ENCODE data around the gene PDZRN3. TPM values are rescaled to one million over a fixed set of nuclear protein-coding genes. Genes with fewer than 3 reads are reported as not detected.

PDZRN3 gene
- polyA plus RNA-seq, 12 donors, result 71.1 to 111 (median 87.2) TPM; not detected in 1

DNA sequence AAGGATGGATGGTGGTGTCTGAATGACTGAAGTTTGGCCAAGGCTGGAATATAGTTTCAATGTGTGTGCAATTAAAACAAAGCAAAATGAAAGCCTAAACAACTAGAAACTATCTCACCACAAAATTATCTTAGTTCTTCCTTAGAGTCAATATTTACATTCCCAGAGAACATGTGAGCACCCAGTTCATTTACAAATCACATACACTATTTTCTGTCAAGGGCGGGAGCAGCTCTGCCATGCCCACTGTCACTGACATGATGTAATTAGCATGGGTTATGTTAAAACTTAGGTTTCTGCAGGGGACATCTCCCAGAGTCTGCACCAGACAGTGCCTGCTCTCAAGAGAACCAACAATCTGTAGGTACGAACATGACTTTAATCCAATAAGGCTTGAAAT, 65.0 kb downstream of the PDZRN3 start:
- no peak for DNase-seq

DNA sequence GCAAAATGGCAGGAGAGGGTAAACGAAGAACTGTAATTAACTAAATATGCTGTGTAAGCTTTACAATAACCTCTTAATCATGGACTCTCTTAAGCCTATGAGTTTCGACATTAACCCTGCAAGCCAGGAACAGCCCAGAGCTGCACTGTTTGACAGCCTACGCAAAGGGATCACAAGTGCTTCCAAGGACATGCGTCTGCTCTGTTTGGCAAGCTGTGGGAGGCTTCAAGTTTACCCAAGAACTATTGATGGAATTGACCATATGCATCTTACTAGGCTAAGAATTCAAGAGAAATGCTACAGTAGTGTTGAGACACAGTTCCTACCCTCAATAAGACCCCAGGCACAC, 66.0 kb downstream of the PDZRN3 start:
- no peak for DNase-seq

DNA sequence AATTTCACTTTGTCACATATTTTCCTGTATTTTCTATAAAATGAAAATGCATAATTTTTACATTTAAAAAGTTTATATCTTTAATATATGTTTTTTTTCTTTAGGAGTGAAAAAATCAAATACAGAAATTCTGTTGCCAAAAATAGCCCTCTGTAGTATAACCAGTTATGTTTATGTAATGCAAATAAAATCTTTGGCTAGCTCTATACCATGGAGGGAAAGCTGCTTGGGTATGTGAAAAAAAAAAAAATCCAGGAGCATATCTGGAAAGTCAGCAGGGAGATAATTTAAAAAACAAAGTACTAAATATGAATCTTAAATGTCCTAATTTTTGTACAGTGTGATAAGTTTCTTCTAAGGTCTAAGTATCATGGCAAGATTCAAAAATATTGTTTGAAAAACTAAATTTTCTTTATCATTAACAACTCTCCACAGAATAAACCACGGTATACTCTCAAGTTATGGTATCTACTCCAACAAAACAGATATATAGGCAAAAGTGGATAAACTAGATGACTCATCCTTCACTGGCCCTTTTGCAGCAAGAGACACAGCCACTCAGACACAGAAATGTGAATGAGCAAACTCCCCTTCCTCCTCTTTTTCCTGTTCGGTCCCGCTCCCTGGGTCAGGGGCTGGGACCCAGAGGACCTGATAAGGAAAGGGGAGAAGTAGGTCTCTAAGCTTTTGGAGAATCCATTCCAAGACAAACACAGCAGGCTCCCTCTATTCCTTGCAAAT, 66.6 kb downstream of the PDZRN3 start:
- DNase-seq, result no peak

DNA sequence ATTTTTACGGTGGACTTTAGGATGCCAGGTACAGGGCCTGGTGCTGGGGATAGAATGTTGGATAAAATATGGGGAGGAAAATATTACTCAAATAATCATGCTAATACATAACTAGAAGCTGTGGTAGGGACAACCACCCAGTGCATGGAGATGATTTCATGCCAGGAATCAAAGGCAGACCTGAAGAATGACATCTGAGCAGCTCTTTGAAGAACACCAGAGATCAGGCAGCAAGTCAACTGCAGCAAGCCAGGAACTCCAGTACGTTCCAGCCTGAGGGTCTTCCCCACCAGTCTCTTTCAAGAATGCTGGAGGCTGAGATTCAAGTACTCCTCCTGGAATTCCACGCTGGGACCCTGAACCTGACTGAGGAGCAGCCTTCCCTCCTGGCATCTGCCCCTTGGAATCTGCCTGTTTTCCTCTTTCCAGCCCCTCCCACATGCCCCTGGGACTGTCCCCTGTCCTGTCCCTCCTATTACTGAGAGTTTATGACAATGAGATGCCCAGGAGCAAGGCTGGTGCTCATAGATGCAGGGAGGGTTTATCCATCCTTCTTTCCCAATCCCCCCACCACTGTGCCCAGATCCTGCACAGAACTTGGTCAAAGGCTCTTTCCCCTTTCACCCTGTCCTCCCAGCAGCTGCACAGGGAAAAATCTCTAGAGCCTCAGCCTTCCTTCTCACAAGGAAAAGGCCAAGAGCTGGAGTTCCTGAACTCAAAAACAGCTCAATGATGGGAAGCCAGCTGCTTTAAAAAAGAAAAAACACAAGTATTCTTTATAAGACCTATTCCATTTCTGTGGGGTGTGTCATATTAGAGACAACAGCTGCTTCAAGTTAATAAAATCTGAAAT, 68.0 kb downstream of the PDZRN3 start:
- peak; percentile 73 for DNase-seq

DNA sequence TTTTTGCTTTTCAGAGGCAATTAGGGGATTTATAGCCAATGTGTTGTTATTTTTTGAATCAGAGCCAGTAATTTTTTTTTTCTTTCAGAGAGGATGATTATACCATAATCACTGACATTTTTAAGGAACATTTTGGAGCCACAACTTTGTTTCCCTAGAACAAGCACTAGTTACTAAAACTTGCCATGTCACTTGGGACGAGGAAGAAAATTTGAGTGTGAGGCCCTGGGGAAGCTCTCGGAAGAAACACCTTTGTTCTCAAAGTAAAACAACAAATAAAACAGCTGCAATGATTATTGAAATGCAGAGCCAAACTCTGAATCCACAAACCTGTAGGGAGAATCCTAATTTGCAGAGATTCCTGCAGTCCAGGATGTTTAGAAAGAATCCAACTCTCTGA, 69.7 kb downstream of the PDZRN3 start:
- DNase-seq, result no peak

DNA sequence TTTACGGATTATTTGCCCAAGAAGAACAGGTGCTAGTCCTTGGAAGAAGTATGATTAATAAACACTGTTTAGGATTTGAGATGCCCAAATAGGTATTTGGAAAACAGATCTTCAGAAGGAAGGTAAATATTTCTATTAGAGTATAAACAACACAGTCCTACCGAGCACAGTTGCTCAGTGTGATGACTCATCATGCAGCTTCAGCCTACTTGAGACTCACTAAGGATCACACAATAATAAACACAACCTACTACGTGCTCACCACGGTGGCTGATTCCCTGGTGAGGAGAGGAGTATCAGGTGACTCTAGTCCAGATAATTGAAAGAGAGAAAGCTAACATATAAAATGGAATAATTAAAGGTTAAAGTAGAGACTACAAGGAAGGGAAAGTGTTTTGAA, 72.0 kb downstream of the PDZRN3 start:
- no peak for DNase-seq

DNA sequence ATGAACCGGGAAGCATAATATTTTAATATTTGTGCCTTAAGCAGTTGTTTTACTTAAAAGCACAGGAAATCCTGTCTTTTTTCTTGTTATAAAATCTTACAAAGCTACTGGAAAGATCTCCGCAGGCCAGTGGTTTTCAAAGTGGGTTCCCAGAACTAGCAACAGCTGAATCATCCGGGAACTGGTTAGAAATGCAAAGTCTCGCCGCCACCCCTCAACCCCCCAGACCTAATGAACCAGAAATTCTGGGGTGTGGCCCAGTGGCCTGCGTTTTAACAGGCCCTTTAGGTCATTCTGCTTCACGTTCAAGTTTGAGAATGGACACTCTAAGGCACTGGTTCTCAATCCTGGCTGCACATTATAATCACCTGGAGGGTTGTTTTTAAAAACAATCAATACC, 74.7 kb downstream of the PDZRN3 start:
- DNase-seq, result no peak

DNA sequence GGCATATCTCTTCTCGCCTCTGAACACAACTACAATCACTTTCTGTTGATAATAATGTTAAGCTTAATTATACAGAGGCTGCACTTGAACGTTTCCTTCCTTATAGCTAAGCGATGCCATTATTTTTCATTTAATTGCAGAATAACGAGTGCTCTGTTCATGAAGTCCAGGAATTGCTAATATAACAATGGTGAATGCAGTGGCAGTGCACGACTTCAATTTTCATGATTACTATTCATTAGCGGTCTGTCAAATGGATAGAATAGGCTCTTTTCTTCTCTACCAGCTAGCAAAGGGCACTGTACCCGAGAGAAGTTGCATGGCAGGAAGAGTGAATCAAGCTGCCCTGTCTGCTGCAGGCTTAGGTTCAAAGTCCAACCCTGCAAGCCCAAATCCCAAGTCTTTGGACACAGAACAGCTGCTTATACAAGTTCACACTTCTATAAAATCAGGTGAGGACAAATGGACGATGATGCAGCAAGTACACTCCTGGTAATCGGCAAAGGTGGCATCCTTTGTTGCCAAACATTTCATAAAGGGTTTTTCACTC, 75.6 kb downstream of the PDZRN3 start:
- no peak for DNase-seq

DNA sequence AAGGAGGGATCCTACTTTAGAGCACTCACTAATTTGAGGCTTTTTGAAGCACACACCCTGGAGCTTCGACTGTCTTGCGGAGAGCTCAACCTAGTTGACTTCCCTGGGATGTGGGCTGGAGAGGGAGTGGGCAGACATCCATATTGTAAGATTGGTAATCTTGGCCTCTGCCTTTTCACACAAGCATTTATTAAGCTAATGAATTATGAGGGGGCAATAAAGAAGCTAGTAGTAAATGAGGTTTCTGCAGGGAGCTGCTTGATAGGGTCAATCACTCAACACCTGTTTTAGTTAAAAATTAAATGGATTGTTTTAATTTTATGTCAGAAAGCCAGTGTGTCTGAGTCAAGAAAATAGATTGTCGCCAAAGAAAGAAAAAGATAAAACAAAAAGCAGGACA, 76.3 kb downstream of the PDZRN3 start:
- no peak for DNase-seq

DNA sequence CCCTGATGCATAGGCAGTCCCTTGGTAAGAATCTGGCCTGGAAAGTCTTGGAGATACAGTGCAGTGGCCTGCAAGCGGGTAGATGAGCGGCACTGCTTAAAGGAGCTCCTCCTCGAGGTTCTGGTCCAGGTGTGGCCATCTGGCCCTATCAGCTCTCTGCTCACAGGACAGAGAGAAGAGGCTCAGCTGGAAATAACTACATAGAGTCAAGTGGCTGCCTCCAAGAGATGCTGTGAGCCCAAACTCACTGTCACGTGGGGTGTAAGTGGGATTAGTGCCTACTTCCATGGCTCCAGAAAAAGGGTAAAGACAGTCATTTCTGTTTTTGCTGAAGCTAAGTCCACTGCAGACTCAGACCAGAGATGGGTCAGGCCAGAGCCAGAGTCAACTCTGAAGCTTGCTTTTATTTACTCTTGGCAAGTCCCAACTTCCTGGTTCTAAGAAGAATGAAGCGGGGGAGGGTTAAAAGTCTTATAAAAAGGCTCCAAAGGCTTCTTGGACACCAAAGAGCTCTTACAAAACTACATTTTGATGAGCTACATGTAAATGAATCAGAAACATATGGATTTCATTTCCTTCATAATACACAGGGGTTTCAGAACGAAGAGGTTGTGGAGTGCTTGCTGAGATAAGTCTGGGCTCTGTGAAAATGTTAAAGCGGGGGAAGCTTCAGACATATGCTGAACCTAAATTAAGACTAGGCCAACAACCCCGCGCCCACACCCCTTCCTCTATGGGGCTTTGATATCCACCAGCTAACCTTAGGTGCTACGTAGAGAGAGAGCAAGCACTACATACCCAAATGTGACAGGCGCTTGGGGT, 77.1 kb downstream of the PDZRN3 start:
- DNase-seq, result peak; percentile 84

DNA sequence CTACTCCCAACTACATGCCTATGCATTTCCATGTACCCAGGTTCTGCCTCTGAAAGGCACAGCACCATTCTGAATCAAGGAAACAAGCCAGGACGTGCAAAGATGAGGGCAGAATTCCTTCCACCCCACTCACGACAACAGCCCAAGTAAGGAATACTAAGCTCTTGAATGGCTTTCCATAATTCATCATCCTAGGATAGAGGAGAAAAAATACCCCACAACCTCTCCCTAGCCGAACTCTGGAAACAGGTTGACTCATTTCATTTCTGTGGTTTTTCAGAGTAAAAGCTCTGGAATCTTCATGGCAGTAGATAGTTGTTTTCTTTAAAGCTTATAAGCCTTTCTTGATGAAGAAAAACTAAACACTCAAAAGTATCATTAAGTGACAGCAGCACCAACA, 77.8 kb downstream of the PDZRN3 start:
- no peak for DNase-seq

DNA sequence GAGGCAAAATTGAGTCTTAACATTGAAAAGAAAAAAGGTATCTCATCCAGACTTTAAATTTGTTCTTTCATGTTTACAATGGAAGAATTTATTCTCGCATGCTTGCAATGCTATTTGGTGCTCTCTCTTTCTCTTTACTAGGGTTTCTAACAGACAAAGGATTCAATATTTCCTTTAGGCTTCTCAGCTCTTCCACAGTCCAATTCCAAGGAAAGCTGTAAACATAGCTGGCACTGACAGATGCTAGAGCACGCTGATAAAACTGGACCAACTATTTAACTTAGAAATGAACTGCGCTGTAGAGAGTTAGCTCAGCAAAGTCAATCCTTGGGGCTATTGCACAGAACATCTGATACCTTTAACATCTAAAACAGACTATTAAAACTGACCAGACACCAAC, 81.3 kb downstream of the PDZRN3 start:
- no peak for DNase-seq

DNA sequence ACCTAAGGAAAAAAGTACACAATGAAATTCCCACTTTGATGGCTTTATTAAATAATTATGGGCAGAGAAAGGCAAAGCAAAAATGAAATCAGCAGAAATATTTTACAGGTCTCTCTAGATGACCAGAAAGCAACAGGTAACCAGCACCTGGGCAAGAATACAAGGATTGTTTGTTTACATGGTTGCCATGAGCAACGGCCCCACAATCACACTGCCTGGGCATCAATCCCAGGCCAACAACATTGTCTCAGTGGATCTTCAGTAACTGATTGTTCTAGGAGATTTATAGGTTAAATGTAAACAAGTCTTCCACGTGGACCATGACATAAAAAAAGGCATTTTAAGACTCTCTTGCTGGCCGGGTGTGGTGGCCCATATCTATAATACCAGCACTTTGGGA, 82.6 kb downstream of the PDZRN3 start:
- DNase-seq, result no peak

DNA sequence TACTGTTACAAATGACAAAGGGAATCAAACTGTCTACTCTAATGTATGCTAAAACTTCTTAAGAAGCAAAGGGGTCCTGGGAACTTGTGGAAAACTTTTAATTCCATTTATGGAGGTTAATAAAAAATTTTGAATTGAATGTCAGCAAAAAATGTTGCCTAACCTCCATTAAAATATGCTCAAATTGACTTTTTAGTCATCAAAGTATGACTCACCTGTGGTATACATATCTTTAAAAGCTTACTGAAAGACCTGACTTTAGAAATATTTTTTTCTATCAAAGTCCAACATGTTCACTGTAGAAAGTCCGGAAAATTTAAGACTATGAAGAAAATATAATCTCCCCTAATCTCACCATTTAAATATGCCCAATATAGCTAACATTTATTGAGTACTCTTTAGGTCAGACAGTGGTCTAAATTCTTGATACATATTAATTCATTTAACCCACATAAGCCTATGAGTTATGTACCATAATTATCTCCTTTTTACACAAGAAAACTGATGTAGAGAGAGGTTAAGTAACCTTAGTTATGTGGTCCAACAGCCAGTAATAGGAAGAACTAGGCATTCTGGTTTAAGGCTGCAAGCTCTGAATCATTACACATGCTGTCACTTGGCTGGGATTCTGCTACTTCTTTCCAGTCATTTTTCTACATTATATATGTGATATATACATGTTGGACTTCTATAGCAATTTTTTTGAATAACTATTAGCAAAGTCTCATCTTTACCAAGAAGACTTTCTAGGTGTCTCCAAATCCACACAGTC, 83.6 kb downstream of the PDZRN3 start:
- DNase-seq, result no peak

DNA sequence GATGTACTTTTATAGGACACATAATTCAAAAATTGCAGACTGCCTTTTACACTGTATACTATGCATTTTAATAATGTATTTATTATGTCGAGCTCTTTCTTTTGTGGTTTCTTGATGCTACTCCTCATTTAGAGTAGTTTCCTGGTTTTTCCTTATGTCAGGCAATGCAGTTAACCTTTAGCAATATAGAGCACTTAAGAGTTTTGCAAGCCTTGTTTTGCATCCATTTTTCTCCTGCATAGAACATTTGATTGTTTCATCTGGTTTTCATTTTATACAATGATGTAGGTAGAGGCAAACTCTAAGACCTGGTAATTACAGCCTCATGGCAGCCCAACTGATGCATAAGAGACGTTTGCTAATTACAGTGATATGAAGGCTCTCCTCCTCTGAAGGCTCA, 86.3 kb downstream of the PDZRN3 start:
- DNase-seq, result no peak

DNA sequence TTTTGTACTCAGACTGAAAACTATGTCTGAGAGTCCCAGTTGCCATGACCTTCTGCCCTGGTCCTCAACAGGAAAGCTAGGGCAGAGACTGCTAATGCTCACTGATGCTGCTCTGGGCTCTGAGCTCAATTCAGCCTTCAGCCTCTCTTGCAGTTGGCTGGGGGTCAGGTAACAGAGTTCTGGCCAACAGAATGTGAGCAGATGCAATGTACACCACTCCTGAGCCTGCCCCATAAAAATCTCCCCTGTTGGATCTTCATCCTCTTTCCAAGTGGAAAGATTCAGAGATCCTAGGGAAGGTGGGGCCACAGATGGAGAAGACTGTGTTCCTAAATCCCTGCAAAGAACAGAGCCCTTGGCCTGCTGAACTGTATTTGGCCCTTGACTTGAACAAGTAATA, 87.8 kb downstream of the PDZRN3 start:
- no peak for DNase-seq

DNA sequence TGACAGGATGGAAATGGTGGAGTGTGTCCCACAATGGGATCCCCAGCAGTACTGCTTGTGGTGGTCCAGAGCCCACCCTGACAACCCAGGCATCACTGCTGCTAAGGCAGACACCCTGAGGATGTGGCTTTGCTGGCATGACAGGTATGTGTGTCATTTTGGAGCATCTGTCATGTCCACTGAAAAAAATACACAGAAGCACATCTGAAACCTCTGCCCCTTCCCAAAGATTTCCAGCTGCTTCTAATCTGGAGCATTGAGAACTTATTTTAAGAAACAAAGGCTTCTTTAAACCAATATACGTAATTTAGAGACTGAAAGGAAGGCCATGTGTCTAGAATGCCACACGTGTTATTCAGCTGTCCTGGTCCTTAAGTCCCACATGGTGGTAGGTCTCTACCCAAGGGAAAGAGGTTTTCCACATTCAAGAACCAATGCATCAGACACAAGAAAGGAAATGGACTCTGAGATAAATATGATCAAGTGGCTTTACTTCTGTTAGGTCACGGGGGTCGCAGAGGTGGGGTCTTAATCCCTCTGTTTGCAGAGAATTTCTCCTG, 88.3 kb downstream of the PDZRN3 start:
- DNase-seq, result no peak

DNA sequence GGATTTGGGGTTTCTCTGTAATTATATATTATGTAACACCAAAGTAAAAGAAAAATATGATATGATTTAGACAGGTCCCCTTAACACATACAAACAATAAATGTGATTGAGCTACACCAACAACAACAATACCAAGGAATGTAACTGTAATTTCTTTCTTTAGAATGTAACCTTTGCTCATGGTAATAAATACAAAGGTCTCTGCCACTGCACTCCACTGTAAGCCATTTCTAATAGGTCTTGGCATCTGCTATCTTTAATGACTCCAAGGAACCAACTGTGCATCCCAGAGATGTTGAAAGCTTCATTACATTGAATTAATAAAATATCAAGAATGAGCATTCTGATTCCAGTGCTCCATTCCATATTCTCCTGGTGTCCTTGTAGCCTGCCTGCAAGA, 88.8 kb downstream of the PDZRN3 start:
- no peak for DNase-seq

DNA sequence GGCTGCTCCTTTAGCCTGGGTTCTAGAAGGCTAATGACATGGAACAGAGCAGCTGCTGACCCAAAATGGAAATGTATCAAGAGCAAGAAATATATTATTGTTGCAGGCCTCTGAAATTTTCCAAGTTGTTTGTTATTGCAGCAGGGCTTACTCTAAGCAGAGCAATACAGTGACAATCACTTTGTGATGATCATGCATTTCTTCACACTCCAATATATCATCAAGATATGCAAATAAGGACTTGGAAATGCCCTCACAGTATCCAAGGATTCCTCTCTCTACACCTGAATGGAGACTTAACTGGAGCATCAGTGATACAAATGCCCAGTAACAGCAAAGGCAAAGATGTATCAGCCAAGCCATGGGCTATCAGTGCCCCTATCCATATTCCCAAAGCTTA, 89.6 kb downstream of the PDZRN3 start:
- no peak for DNase-seq

DNA sequence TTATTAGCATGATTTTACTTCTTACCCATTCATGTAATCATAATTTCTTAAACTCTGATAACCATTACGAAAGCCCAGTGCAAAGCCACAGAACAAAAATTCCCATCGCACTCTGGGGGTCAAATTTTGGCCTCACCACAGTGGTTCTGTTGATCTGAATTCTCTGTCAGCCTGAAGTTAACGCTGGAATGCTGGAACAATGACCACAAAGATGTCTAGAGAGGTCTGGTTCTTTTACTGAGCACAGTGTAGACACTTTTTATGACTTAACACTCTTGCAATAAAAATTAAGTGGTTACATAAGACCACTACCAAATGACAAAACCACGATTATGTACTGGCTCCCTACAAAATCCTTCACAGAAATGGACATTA, 94.7 kb downstream of the PDZRN3 start:
- DNase-seq, result no peak

DNA sequence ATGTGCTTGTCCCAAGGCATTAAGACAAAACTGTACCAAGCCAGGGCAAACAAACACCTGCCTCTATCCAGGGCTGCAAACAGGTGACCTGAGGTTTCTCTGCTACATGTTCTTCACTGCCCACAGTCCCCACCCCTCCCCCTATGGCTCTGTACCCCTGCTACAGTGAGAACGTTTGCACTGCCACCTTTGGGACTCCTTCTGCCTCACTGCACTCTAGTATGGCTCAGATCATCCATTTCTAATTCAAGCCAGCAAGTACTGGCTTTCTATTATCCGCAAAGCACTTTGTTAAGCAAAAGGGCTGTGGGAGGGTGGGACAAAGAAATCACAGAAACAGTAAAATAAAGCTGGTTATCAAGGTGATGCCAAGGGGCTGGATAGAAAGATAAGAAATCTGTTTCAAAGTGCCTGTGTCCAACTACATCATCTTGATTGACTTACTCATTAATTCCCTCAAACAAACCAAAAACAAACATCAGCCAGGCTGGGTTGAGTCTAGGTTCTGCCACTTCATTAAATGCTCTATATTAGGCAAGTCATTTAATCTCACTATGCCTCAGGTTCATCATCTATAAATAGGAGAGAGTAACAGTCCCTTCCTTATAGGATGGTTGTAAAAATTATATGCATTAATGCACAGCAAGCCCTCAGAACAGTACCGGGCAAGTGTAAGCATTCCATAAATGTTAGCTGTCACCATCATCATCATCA, 95.3 kb downstream of the PDZRN3 start:
- DNase-seq, result no peak

All from muscle of arm (tissue), 12 donors.